ENCODE measurements around the gene C22orf42. TPM values are rescaled to one million over a fixed set of nuclear protein-coding genes. Genes with fewer than 3 reads are reported as not detected.

The C22orf42 gene
- total RNA-seq, 1 donor from 2014 or later, result 2.1 TPM

GRCh38 chr22:32185821-32186220 is 26.7 kb upstream of the C22orf42 start:
- Mint-ChIP-seq H3K9me3 (no peaks in the 10 kb centered on the region), H3K27me3 (peaks cover 24% of the 10 kb centered on the region), H3K27ac (no peak overlapping the region), H3K4me3 (no peak overlapping the region), H3K36me3 (no peaks in the 10 kb centered on the region), H3K4me1 (ENCODE audit: unreplicated experiment) (no peaks in the 10 kb centered on the region)
- DNase-seq (ENCODE audit: extremely low spot score, unreplicated experiment), result no peak
- TF ChIP-seq CTCF (conservative IDR thresholded peaks at IDR 0.05), result no peak

GRCh38 chr22:32183625-32184024 is 24.5 kb upstream of the C22orf42 start:
- no peaks in the 10 kb centered on the region for H3K36me3 Mint-ChIP-seq
- no peak overlapping the region for H3K27ac Mint-ChIP-seq
- DNase-seq (ENCODE audit: extremely low spot score, unreplicated experiment), result no peak
- no peaks in the 10 kb centered on the region for H3K9me3 Mint-ChIP-seq
- no peaks in the 10 kb centered on the region for H3K4me1 Mint-ChIP-seq (ENCODE audit: unreplicated experiment)
- H3K4me3 Mint-ChIP-seq, result no peak overlapping the region
- TF ChIP-seq CTCF (conservative IDR thresholded peaks at IDR 0.05), result no peak
- peaks cover 22% of the 10 kb centered on the region for H3K27me3 Mint-ChIP-seq

- H3K4me1 Mint-ChIP-seq (ENCODE audit: unreplicated experiment), result no peaks in the 10 kb centered on the region
- peaks cover 42% of the 10 kb centered on the region for H3K27me3 Mint-ChIP-seq
- no peak overlapping the region for H3K27ac Mint-ChIP-seq
- H3K9me3 Mint-ChIP-seq, result no peaks in the 10 kb centered on the region
- DNase-seq (ENCODE audit: extremely low spot score, unreplicated experiment), result no peak
- TF ChIP-seq CTCF (conservative IDR thresholded peaks at IDR 0.05), result no peak
- no peaks in the 10 kb centered on the region for H3K36me3 Mint-ChIP-seq
- H3K4me3 Mint-ChIP-seq, result no peak overlapping the region
These were observed 21.9 kb upstream of the C22orf42 start for GRCh38 chr22:32181043-32181442.

GRCh38 chr22:32177221-32177765 is 18.2 kb upstream of the C22orf42 start:
- Mint-ChIP-seq H3K4me3 (no peak overlapping the region), H3K9me3 (no peaks in the 10 kb centered on the region)
- no peak for TF ChIP-seq CTCF (conservative IDR thresholded peaks at IDR 0.05)

GRCh38 chr22:32175683-32176644 is 16.9 kb upstream of the C22orf42 start:
- H3K27ac Mint-ChIP-seq, result no peak overlapping the region
- H3K4me1 Mint-ChIP-seq (ENCODE audit: unreplicated experiment), result no peaks in the 10 kb centered on the region
- no peaks in the 10 kb centered on the region for H3K36me3 Mint-ChIP-seq
- DNase-seq (ENCODE audit: extremely low spot score, unreplicated experiment), result no peak
- no peaks in the 10 kb centered on the region for H3K9me3 Mint-ChIP-seq
- peaks cover 65% of the 10 kb centered on the region for H3K27me3 Mint-ChIP-seq
- no peak for TF ChIP-seq CTCF (conservative IDR thresholded peaks at IDR 0.05)
- no peak overlapping the region for H3K4me3 Mint-ChIP-seq

More at GRCh38 chr22:32177221-32177765, 18.2 kb upstream of the C22orf42 start:
- DNase-seq (ENCODE audit: extremely low spot score, unreplicated experiment), result no peak
- no peaks in the 10 kb centered on the region for H3K4me1 Mint-ChIP-seq (ENCODE audit: unreplicated experiment)
- no peaks in the 10 kb centered on the region for H3K36me3 Mint-ChIP-seq
- H3K27ac Mint-ChIP-seq, result no peak overlapping the region
- H3K27me3 Mint-ChIP-seq, result peaks cover 62% of the 10 kb centered on the region
